NCI-H1417 (cell line): ENCODE results near the gene OTULINL.

Experiments
- DNase-seq, 3 experiments: peaks; one replicate each; lab custom pipeline; 2025; lab: John Stamatoyannopoulos, UW

OTULINL gene

GRCh38 chr5:14600846-14601245 is 19.3 kb downstream of the OTULINL start:
- no peak for DNase-seq

GRCh38 chr5:14603141-14603540 is 21.5 kb downstream of the OTULINL start:
- DNase-seq, result no peak

GRCh38 chr5:14607104-14607503 is 25.5 kb downstream of the OTULINL start:
- no peak for DNase-seq

DNA sequence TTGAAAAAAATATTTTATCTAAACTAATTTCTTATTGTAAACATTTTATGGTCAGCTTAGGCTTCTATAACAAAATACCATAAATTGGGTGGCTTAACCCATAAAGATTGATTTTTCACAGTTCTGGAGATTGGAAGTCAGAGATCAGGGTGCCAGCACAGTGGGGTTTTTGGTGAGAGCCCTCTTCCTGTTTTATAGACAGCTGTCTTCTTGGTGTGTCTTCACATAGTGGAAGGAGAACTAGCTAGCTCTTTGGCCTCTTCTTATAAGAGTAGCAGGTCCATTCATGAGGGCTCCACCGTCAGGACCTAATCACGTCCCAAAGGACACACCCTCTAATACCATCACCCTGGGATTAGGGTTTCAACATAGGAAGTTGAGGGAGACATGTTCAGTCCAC is 26.6 kb downstream of the OTULINL start:
- no peak for DNase-seq

DNA sequence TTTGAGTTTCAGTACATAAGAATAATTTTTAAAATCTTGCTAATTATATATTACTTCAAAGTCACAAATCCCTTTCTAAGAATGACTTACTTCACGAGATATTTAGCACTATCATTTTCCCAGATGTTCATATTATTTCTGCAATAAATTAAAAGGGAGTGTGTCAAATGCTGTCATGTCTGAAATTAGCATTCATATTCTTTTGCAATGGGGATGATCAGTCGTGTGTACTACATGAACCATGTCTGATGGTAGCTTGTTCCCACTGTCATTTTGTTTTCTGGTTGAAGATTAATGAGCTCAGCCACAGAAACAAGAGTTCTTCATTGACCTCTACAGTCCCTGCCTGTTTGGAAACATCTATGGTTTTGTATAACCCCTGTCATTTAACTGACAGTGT is 30.1 kb downstream of the OTULINL start:
- DNase-seq, result no peak

DNA sequence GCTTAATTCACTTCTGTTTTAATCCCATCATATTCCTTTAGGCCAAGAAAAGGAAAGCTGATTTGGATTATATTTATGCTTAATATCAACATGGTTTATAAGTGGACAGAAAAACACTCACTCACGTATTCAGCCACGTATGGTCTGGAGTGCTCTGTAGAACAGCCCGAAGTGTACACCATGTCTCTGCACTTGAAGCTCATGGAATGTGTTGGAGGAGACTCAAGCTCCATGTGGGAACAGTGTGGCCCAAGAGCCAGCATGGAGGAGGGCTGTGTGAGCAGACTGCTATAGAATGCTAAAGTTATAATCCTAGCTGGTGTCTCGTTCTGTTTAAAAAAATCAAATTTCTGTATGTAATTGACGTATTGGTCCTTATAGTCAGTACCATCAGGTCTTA is 32.9 kb downstream of the OTULINL start:
- DNase-seq, result no peak

- peak in 1 of 3 experiments; percentile 32 for DNase-seq
Observed at GRCh38 chr5:14615365-14615764, 33.8 kb downstream of the OTULINL start.

DNA sequence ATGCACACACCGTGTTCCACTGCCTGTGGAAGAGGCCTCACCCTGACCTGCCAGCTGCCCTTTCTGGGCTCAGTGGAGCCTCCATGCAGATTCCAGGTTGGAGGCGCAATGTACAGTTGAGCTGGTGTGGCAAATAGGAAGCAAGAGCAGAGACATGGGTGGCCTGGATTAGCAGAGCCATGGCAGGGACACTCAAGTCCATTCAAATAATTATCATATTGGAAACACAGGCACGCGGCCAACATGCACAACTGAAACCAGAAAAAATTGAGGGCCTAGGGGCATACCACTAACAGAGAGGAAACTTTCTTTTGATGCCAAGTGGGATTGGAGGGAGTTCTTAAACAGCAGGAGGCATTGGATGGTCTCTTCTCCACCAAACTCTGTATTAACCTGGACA is 35.8 kb downstream of the OTULINL start:
- no peak for DNase-seq

GRCh38 chr5:14627270-14627669 is 45.7 kb downstream of the OTULINL start:
- DNase-seq, result no peak

DNA sequence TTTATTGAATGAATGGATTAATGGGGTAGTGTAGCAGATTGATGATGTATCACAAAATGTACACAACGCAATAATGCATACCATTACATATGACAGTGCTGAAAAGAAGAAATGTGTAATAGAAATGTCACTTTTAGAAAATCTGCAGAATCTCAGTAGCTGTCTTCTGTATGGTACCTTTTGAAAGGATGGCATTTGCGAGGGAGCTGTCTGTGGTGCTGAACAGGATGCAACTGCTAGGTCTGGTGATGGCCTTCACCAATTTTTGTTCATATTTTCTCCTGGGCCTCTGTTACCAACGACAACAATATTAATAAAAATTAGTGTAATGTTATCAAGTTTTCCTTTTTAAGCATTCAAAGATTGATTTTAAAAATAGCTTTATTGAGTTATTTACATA is 46.8 kb downstream of the OTULINL start:
- no peak for DNase-seq

- no peak for DNase-seq
Observed at GRCh38 chr5:14630671-14631070, 49.1 kb downstream of the OTULINL start.

GRCh38 chr5:14635656-14636055 is 54.1 kb downstream of the OTULINL start:
- DNase-seq, result no peak

GRCh38 chr5:14640765-14641164 is 59.2 kb downstream of the OTULINL start:
- no peak for DNase-seq

DNA sequence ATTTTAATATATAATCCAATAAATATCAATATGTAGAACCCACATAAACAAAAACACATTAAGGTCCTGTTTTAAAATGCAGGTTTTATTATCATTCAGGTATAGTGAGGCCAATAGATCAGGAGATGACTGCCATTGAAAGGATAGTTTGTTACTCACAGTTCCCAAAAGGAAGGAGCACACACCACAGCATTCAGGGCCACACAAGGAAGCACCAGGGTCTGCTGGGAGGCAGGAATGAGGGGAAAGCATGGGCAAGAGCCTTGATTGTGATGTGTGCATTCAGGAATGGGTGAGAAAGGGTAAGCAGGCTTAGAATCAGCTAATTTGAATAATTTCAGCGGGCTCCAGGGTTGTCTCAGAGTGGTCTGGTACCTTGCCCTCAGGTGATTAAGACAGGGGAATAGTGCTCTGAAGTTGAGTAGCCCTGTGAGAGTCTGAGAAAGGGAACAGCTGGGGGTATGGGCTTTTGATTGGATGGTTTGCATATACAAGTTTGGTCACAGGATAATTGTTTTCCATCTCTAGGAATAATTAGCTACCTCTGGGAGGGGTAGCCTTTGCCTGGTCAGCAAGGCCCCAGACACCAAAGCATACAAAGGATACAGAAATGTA is 63.1 kb downstream of the OTULINL start:
- DNase-seq, result peak in 1 of 3 experiments; percentile 45

DNA sequence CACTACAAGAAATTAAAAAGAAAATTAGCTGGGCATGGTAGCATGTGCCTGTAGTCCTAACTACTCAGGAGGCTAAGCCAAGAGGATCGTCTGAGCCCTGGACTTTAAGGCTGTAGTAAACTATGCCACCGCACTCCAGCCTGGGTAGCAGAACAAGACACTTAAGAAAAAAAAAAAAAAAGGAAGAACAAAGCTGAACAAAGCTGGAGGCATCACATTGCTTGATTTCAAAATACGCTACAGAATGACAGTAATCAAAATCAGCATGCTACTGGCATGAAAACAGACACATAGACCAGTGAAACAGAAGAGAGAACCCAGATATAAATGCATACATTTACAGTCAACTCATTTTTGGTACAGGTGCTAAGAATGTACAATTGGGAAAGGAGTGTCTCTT is 68.5 kb downstream of the OTULINL start:
- DNase-seq, result no peak

DNA sequence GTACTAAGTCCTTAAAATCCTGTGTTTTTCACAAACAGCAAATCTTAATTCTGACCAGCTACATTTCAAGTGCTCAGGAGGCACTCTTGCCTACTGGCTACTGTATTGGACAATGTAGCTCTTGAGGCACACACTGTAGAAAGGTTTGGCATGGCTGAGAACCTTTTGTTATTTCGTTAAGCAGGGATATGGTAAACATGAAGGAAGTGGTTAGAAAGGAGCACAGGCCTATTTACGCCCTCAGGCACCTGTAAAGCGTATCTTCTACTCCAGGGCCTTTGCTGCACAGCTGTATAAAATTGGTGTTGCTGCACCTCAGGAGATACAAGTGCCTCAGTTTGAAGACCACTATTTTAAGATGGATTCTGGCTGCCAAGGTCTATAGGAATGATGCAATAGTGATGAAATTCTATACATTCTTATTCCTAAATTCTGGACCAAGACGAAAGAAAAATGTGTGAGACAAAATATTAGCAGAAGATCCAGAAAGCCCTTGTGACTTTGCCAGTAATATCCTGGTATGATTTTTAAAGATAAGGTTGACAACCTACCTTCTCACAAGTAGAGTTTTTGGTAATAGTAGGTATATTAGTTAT is 73.7 kb downstream of the OTULINL start:
- peak in 1 of 3 experiments; percentile 24 for DNase-seq

- no peak for DNase-seq
Observed at GRCh38 chr5:14656898-14657297, 75.3 kb downstream of the OTULINL start.

GRCh38 chr5:14659821-14660607 is 78.4 kb downstream of the OTULINL start:
- DNase-seq, result no peak

- DNase-seq, result no peak
Observed at GRCh38 chr5:14660833-14661232, 79.2 kb downstream of the OTULINL start.
